ENCODE data around the gene GFAP.

DNA sequence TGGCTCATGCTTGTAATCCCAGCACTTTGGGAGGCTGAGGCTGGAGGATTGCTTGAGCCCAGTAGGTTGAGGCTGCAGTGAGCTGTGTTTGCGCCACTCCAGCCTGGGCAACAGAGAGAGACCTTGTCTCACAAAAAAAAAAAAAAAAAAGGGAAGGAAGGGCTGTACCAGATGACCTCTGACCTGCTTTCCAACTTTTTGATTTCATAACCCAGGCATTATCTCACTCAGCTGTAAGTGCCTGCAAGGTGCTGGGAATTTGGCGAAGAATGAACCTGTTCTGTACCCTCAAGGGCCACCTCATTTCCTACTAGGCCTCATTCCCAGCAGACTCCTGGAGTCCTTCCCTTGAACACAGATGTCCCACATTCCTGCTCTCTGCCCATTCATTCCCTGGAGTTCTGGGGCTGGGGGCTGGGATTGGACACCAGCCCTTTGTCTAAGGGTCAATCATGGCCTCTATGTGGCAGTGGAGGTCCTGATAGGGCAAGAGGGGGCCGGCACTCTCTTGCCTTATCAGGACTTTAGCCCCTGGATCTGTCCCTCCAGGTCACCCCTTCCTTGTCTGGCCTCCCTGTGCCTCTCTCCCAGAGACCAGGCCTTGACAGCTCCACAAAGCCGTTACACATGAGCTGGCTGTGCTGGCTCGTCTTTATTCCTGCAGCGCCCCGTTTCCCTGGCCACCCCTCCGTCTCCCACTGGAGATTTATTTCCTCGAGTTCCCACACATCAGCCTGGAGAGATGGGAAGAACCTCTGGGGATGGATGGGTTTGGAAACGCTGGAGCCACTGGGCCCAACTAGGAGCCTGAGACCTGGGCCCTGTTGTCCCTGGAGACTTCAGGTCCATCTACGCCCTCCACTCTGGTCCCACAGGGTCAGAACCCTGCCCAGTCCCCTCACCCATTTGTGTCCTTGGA, 821 bp upstream of the GFAP start:
- TF ChIP-seq POLR2AphosphoS5 (IDR thresholded peaks at IDR 0.05) (no peak), POLR2A (IDR thresholded peaks at IDR 0.05) (no peak), EP300 (IDR thresholded peaks at IDR 0.05) (no peak)
- TF ChIP-seq, protein P1, sequence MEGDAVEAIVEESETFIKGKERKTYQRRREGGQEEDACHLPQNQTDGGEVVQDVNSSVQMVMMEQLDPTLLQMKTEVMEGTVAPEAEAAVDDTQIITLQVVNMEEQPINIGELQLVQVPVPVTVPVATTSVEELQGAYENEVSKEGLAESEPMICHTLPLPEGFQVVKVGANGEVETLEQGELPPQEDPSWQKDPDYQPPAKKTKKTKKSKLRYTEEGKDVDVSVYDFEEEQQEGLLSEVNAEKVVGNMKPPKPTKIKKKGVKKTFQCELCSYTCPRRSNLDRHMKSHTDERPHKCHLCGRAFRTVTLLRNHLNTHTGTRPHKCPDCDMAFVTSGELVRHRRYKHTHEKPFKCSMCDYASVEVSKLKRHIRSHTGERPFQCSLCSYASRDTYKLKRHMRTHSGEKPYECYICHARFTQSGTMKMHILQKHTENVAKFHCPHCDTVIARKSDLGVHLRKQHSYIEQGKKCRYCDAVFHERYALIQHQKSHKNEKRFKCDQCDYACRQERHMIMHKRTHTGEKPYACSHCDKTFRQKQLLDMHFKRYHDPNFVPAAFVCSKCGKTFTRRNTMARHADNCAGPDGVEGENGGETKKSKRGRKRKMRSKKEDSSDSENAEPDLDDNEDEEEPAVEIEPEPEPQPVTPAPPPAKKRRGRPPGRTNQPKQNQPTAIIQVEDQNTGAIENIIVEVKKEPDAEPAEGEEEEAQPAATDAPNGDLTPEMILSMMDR (IDR thresholded peaks at IDR 0.05), result no peak
